Panc1 (cell line): ENCODE data around the gene DEDD. TPM values are rescaled to one million over a fixed set of nuclear protein-coding genes. Genes with fewer than 3 reads are reported as not detected.

Experiments used
- ATAC-seq: fragments of 200-7000 bp; cut with Tn5 transposase; 2 replicates; pipeline ENCODE4 v1.9.1; 2020; ENCODE audit warnings: mild to moderate bottlenecking, moderate library complexity
- BruUV-seq: library from RNA; stranded (reverse); fragments of 400-500 nt; replicated peaks from 2 replicates; lab custom pipeline; 2021; lab: Mats Ljungman, UMichigan
- CTCF ChIA-PET: fragments of 300-600 bp; sonication (Branson Sonifier 250); formaldehyde crosslinking; loops from one replicate; lab custom pipeline; 2022; ENCODE audit warnings: antibody characterized with exemption; lab: Charles Lee
- POLR2A ChIA-PET: fragments of 300-600 bp; sonication (Branson Sonifier 250); formaldehyde crosslinking; loops from one replicate; lab custom pipeline; 2022; ENCODE audit warnings: antibody characterized with exemption; lab: Charles Lee
- DNase-seq: peaks from one replicate; pipeline ENCODE4 v3.0.0-alpha.2; 2010; ENCODE audit warnings: low read depth, low spot score
- H3K27ac ChIP-seq: 2 replicates; pipeline ENCODE4 v1.5.1; 2011; ENCODE audit warnings: mild to moderate bottlenecking, low read length, inconsistent platforms
- H3K27me3 ChIP-seq: fragments of 200-500 bp; sonication (Bioruptor generic); 2 replicates; pipeline ENCODE4 v1.6.0; 2014; ENCODE audit warnings: low read length, inconsistent platforms; ENCODE audit not compliant: control insufficient read depth, insufficient read depth
- H3K36me3 ChIP-seq: fragments of 200-500 bp; sonication (Bioruptor generic); 2 replicates; pipeline ENCODE4 v1.5.1; 2014; ENCODE audit warnings: inconsistent platforms, mild to moderate bottlenecking, low read length, moderate library complexity; ENCODE audit not compliant: control insufficient read depth, insufficient read depth
- H3K4me1 ChIP-seq: 2 replicates; pipeline ENCODE4 v1.5.1; 2011; ENCODE audit warnings: inconsistent platforms, mild to moderate bottlenecking, low read length, moderate library complexity; ENCODE audit not compliant: control insufficient read depth, insufficient read depth
- H3K4me3 ChIP-seq, 2 experiments: 2 replicates each; pipeline ENCODE4 v1.5.1; 2011 to 2012; ENCODE audit warnings: low read depth in 2 of 2, low read length in 2 of 2, mild to moderate bottlenecking in 2 of 2, inconsistent platforms in 1 of 2, moderate library complexity in 1 of 2
- H3K9me3 ChIP-seq: fragments of 200-500 bp; sonication (Bioruptor generic); 2 replicates; pipeline ENCODE4 v1.5.1; 2014; ENCODE audit warnings: low read depth, mild to moderate bottlenecking, inconsistent platforms, low read length, moderate library complexity; ENCODE audit not compliant: control insufficient read depth, insufficient read depth
- CTCF ChIP-seq: fragments of 450-650 bp; IDR thresholded peaks from 2 replicates; pipeline ENCODE4 v1.5.1; 2017; ENCODE audit warnings: mild to moderate bottlenecking
- POLR2AphosphoS5 ChIP-seq: IDR thresholded peaks from 2 replicates; pipeline ENCODE4 v1.6.1; 2012; ENCODE audit warnings: mild to moderate bottlenecking, low read depth, low read length, moderate library complexity
- REST ChIP-seq, 2 experiments: IDR thresholded peaks; 2 replicates each; pipeline ENCODE4 v1.6.1; 2011 to 2012; ENCODE audit warnings: low read depth in 2 of 2, control low read depth in 1 of 2, low read length in 1 of 2, mild to moderate bottlenecking in 1 of 2, moderate library complexity in 1 of 2; ENCODE audit not compliant: insufficient read depth in 1 of 2
- SIN3A ChIP-seq: IDR thresholded peaks from 2 replicates; pipeline ENCODE4 v1.6.1; 2012; ENCODE audit warnings: low read depth, mild to moderate bottlenecking, low read length, moderate library complexity, borderline replicate concordance; ENCODE audit not compliant: insufficient read depth
- TCF7L2 ChIP-seq: IDR thresholded peaks from 2 replicates; pipeline ENCODE4 v1.6.1; 2011; ENCODE audit warnings: mild to moderate bottlenecking, low read depth, low read length, inconsistent platforms
- in situ Hi-C: cut with HindIII; loops from 2 replicates; pipeline ENCODE4 v1.10.0; 2016; ENCODE audit warnings: low sequenced_read_pairs, low pct_unique_long_range_greater_than_20kb
- intact Hi-C: fragments of 100-400 bp; cut with micrococcal nuclease; formaldehyde crosslinking; loops from one replicate; pipeline ENCODE4 v1.10.0; 2022; ENCODE audit not compliant: unreplicated experiment
- total RNA-seq: library from RNA; stranded (reverse); gene quantifications from one replicate; pipeline ENCODE4 v1.2.1, GENCODE V29; 2021; ENCODE audit not compliant: unreplicated experiment

The DEDD gene
- total RNA-seq, 1 experiment from 2014 or later, result 42.5 TPM

GRCh38 chr1:161128591-161129420, 3.7 kb downstream of the DEDD start:
- TF ChIP-seq REST (IDR thresholded peaks at IDR 0.05; ENCODE audit: insufficient read depth in 1 of 2, low read depth in 2 of 2, low read length in 1 of 2), result no peak
- TF ChIP-seq POLR2AphosphoS5, result no peak
- TF ChIP-seq CTCF, result no peak
- TF ChIP-seq TCF7L2, result no peak
- ChIA-PET POLR2A (no interaction called here), CTCF (interaction anchor here (0.6 to 0.7 kb wide), 2 partner anchors 21 to 108 kb away, joined by 4 to 7 read pairs; partner anchors contain the start of gene F11R)
- no peak for DNase-seq
- Histone ChIP-seq H3K27ac (no peak overlapping the region), H3K9me3 (no peaks in the 10 kb centered on the region), H3K27me3 (no peaks in the 10 kb centered on the region), H3K36me3 (peaks cover 16% of the 10 kb centered on the region), H3K4me3 (no peak overlapping the region), H3K4me1 (peaks cover 14% of the 10 kb centered on the region)
- intact Hi-C loops (no loop called here), in situ Hi-C loops (no loop called here)
- BruUV-seq, result no TSS peak
- no peak for ATAC-seq

- BruUV-seq, result no TSS peak
- H3K27me3 ChIP-seq, result no peaks in the 10 kb centered on the region
- peaks cover 14% of the 10 kb centered on the region for H3K4me1 ChIP-seq
- ChIA-PET CTCF (interaction anchor here (0.6 kb wide), 1 partner anchor 38 kb away, joined by 3 read pairs; the partner anchor contains the start of gene NECTIN4), POLR2A (no interaction called here)
- no peaks in the 10 kb centered on the region for H3K9me3 ChIP-seq
- no peak overlapping the region for H3K27ac ChIP-seq
- H3K36me3 ChIP-seq, result peaks cover 19% of the 10 kb centered on the region
- DNase-seq, result no peak
- in situ Hi-C loops, result no loop called here
- ATAC-seq, result no peak
- no peak overlapping the region for H3K4me3 ChIP-seq
- intact Hi-C loops, result no loop called here
- TF ChIP-seq REST (IDR thresholded peaks at IDR 0.05; ENCODE audit: insufficient read depth in 1 of 2, low read depth in 2 of 2, low read length in 1 of 2), result no peak
- no peak for TF ChIP-seq TCF7L2
- TF ChIP-seq POLR2AphosphoS5, result no peak
- no peak for TF ChIP-seq CTCF
- TF ChIP-seq SIN3A, result no peak
Measured at GRCh38 chr1:161127649-161128048, 4.8 kb downstream of the DEDD start.
